PFSK-1 (cell line): ENCODE data around the gene PPFIA1.

ENCODE experiments used
- FOXP2 ChIP-seq: optimal IDR thresholded peaks from 2 replicates; pipeline ENCODE3; 2011; ENCODE audit warnings: borderline replicate concordance, control low read depth, inconsistent platforms; ENCODE audit not compliant: insufficient read depth; ENCODE audit errors: extremely low read length, extremely low read depth
- POLR2AphosphoS5 ChIP-seq: IDR thresholded peaks from 2 replicates; pipeline ENCODE4 v1.6.1; 2012; ENCODE audit warnings: low read depth, mild to moderate bottlenecking, control low read depth, low read length, moderate library complexity
- REST ChIP-seq, 2 experiments: IDR thresholded peaks; 2 replicates each; pipeline versions ENCODE4 v1.6.1 to v1.8.0; 2011 to 2012; ENCODE audit warnings: low read depth in 2 of 2, low read length in 2 of 2, control low read depth in 1 of 2, inconsistent platforms in 1 of 2, mild to moderate bottlenecking in 1 of 2, moderate library complexity in 1 of 2; ENCODE audit not compliant: insufficient read depth in 1 of 2
- SIN3A ChIP-seq: IDR thresholded peaks from 2 replicates; pipeline ENCODE4 v1.6.1; 2012; ENCODE audit warnings: mild to moderate bottlenecking, low read length, moderate library complexity, borderline replicate concordance; ENCODE audit not compliant: insufficient read depth
- TAF1 ChIP-seq: IDR thresholded peaks from 2 replicates; pipeline ENCODE4 v1.6.1; 2012; ENCODE audit warnings: low read length, control low read depth, borderline replicate concordance; ENCODE audit not compliant: insufficient read depth

- TF ChIP-seq REST (IDR thresholded peaks at IDR 0.05; ENCODE audit: insufficient read depth in 1 of 2, low read depth in 2 of 2, low read length in 2 of 2) (no peak), POLR2AphosphoS5 (no peak), TAF1 (no peak), SIN3A (no peak), FOXP2 (no peak)
Observed at GRCh38 chr11:70335511-70335910, 65.0 kb downstream of the PPFIA1 start.
